HG03108 (cell line): ENCODE data around the gene PTH1R.

Source experiments
- ATAC-seq: cut with Tn5 transposase; IDR thresholded peaks from one replicate; pipeline ENCODE4 v1.9.1; 2021; ENCODE audit warnings: moderate library complexity; ENCODE audit not compliant: unreplicated experiment

The PTH1R gene

DNA sequence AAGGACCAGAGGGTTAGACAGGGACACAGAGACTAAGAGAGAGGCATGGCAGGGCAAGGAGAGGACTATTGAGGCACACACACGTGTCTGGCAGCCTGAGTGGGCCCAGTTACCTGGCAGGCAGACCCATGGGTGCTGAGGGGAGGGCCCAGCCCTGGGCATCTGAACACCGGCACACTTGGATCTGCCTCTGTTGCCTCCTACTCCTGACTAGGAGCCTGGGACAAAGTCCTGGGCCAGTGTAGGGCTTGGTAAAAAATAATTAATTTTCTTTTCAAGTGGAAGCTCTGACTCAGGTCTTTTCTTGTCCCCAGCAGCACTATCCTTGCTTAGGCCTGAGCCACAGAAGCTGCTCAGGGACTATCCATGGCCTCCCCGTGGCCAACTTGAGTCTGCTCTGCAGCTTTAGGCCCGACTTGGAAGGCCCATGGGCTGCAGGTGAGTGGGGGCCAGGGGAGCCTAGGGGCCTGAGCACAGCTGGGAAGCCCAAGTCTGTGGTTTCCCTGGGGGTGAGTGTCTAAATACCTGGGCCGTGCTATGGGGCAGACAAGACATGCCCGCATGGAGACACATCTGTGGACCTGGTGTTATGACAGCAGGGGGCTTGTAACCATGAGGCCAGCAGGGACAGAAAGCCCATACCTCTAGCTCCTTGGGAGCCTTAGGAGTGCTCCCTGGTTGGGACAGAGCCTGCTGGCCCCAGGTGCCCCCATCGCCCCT is at the start of gene PTH1R:
Gene PTH1R, plus strand, starts transcription at position 316 of the 720 bp plus-strand sequence. CDS start 5,839 bp downstream, outside the sequence.
- no peak for ATAC-seq

GRCh38 chr3:46829699-46830208 is 47.8 kb upstream of the PTH1R start:
- ATAC-seq: no peak

GRCh38 chr3:46830801-46831200 is 46.7 kb upstream of the PTH1R start:
- ATAC-seq: no peak

DNA sequence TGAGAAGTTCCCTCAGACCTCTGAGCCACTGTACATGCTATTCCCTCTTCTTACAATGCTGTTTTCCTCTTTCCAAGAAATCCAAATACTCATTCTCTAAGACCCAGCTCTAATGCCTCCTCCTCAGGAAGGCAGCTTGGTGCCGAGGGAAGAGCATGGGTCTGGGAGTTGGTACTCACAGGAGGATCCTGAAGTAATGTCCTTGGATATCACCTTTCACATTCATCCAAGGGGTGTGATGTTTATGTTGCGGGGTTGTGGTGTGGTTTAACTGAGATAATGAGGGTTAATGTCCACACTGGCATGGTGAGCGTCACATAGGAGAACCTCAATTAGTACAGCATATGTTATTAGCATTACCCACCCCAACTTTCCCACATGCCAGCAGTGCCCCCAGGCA is 46.2 kb upstream of the PTH1R start:
- no peak for ATAC-seq

DNA sequence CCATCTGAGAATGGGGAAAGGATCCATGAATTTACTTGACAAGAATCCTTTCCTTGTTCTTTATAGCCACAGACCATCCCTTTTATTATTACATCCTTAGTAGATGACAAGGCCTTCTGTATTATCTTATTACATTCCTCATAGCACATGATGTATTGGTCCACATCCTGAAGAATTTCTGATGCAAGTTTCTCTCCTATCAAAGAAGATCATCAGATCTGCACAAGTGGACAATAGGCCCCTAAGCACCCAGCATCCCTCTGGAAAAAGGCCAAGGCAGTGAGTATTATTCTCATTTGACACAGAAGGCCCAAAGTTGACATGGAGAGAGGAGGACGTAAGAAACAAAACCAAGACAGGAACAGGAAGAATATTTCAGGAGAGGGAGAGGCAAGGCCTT is 45.7 kb upstream of the PTH1R start:
- no peak for ATAC-seq

- ATAC-seq: no peak
Measured at GRCh38 chr3:46833346-46834300, 43.9 kb upstream of the PTH1R start.

DNA sequence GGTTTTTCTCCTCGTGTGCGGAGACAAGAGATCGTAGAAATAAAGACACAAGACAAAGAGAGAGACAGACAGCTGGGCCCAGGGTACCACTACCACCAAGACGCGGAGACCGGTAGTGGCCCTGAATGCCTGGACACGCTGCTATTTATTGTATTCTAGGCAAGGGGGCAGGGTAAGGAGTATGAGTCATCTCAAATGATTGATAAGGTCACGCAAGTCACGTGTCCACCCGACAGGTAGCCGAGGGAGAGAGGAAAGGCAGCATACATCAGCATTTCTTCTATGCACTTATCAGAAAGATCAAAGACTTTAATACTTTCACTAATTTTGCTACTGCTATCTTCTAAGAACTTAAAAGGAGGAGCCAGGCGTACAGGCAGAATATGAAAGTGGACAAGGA is 42.5 kb upstream of the PTH1R start:
- no peak for ATAC-seq

DNA sequence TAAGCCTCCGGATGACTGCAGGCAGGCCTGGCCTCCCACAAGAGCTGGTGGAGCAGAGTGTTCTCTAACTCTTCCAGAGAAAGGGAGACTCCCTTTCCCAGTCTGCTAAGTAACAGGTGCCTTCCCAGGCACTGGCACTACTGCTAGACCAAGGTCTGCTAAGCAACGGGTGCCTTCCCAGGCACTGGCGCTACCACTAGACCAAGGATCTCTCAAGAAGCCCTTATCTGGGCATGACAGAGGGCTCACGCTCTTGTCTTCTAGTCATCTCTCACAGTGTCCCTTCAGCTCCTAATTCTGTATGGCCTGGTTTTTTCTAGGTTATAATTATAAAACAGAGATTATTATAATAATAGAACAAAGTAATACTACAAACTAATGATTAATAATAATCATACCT is 42.0 kb upstream of the PTH1R start:
- ATAC-seq: no peak

GRCh38 chr3:46838301-46838700 is 39.2 kb upstream of the PTH1R start:
- ATAC-seq: no peak

DNA sequence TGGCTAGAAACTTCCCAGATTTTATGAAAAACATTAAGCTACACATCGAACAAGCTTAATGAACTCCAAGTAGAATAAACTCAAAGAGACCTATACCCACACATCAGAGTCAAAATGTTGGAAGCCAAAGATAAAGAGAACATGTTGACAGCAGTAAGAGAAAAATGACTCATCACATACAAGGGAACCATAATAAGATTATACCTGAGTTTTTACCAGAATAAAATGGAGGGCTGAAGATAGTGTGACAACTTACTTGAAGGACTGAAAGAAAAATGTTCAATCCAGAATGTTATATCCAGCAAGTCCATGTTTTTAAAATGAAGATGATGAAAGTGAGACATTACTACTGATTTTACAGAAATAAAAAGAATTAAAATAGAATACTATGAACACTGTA is 37.0 kb upstream of the PTH1R start:
- ATAC-seq: no peak

- ATAC-seq: no peak
Measured at GRCh38 chr3:46843508-46843907, 34.0 kb upstream of the PTH1R start.

DNA sequence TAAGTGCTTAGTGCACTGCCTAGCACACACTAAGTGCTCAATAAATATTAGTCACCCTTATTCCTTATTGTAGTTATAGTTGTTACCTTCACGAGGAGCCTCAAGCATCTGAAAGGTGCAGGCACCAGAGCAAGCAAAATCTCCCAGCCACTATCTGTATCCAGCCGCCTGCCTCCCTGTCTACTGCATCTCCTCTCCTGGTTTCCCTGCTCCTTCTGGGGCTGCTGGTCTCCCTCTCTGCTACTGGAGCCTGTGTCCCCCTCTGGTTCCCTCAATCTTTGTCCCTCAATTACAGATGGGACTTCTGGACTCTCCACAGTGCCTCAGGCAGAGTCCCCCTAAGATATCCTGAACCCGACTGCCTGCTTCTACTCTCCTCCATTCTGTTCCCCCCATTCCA is 33.1 kb upstream of the PTH1R start:
- no peak for ATAC-seq

GRCh38 chr3:46844881-46845312 is 32.6 kb upstream of the PTH1R start:
- no peak for ATAC-seq

GRCh38 chr3:46845397-46845859 is 32.1 kb upstream of the PTH1R start:
- no peak for ATAC-seq

DNA sequence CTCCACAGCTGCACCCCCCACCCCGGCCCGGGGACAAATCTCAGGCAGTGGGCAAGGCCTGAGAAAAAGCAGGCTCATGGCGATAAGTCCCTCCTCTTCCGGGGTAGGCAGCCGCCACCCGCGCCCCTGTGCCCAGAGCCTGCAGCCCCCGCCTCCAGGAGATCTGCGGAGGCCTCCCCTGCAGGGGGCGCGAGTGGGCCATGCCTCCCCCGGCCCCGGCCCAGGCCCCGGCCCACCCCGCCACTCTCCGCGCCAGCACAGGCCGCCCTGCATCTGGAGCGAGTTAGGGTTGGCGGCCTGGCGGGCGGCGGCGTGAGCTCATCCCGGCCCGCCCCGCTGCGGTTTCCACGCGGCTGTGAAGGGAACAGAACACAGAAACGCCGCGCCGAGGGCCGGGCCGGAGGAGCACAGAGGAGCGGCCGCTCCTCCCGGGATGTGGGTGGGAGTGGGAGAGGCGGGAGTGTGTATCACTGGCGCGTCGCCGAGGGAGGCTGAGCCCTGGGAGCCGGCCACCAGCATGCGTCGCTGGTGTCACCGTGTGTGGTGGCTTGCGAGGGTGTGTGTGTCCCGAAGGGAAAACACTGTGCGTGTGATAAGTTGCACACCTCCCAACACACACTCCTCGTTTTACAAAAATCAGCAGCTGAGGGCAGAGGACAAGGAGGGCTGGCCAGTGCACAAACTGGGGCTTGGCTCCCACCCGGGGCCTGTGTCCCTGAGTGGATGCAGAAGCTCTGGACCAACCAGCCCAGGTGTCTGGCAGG is 31.5 kb upstream of the PTH1R start:
- ATAC-seq: no peak

GRCh38 chr3:46846624-46847542 is 30.6 kb upstream of the PTH1R start:
- ATAC-seq: no peak

GRCh38 chr3:46847744-46848143 is 29.8 kb upstream of the PTH1R start:
- no peak for ATAC-seq

- ATAC-seq: no peak
Measured at GRCh38 chr3:46848271-46849044, 29.1 kb upstream of the PTH1R start.

GRCh38 chr3:46849045-46849631 is 28.4 kb upstream of the PTH1R start:
- no peak for ATAC-seq
